ENCODE data around the gene WDR5B. TPM values are rescaled to one million over a fixed set of nuclear protein-coding genes. Genes with fewer than 3 reads are reported as not detected.

Gene WDR5B
- 3.2 and 4.9 TPM in 2 replicates for total RNA-seq

DNA sequence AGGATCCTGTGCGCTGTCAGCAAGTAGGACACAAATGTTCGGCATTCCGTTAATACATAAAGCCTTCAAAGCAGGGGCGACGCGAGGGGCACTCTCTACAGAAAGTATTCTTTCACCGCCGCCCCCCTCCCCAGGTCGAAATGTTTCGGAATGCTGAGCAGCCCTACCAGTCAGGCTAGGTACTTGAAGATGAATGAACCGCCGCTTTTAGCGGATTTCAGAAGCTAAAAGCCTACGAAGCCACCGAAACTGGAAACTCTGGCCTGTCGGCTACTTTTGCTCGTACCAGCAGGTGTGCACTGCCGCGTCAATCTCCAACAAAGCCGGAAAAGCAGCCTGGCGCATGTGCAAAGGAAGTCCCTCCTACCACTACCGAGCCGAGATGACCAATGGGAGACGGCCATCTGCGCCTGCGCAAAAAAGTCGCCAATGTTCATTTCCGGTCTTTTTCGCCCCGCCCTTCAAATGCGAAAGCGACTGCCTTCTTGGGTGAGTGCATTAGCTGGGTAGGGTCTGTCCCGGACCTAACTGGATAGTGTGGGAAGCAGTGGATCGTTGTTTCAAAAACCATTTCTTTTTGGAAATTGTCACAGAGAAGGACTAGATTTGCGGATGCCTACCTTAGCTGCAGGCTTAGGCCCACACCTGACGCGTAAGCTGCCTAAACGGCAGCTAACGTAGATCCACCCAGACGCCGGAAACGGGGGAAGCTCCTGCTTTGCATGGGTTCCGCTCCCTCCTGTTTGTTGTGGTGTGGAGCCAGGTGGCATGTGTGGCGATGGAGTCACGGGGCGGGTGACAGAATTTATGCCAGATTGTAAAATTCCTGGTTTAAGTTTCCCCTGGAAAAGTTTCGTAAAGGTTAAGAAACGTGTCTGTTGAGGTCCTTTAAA, at the start of gene WDR5B:
WDR5B (minus strand) TSS at position 301 of the 893 bp plus-strand sequence. CDS start 534 bp downstream, outside the sequence.

DNA sequence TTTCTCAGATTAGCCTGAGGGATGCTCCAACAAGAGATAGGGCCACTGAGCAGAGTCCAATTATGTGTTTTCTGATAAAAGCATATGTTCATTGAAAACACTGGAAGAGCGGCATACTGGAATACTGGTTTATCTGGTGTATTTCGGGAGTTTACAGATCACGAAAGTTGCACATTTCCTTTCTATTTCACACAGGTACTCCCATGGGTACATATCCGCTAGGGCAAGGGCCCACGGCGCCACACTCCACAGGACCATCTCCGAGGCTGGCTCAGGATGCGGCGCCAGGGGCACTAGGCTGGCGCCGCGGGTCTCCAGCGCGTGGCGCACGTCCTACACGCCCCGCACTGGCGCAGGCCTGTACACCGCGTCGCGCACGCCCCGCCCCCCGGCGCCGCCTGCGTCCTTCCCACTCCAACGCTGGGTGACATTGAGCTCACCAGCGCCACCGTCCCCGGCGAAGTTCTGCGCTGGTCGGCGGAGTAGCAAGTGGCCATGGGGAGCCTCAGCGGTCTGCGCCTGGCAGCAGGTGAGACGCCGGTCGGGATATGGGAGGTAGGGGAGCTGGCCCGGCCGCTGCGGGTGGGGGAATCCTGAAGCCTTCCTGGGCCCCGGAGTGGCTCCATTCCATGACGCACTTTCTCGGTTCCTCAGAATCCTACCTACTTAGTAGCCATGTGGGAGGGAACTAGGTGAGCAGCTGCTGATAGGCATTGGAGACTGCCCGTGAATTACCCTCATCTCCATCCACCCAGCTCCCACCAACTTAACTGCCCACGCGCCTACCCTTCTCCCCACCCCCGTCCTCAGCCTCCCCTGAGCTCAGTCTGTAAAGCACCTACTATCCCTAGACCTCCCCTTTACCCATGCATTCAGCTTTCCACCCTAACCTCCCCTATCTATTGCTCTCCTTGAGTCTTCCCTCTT, 31.8 kb downstream of the WDR5B start, which contains the start of gene FAM162A:
FAM162A (plus strand) TSS at position 412 of the 927 bp plus-strand sequence; CDS start at position 496, 84 bp downstream.

DNA sequence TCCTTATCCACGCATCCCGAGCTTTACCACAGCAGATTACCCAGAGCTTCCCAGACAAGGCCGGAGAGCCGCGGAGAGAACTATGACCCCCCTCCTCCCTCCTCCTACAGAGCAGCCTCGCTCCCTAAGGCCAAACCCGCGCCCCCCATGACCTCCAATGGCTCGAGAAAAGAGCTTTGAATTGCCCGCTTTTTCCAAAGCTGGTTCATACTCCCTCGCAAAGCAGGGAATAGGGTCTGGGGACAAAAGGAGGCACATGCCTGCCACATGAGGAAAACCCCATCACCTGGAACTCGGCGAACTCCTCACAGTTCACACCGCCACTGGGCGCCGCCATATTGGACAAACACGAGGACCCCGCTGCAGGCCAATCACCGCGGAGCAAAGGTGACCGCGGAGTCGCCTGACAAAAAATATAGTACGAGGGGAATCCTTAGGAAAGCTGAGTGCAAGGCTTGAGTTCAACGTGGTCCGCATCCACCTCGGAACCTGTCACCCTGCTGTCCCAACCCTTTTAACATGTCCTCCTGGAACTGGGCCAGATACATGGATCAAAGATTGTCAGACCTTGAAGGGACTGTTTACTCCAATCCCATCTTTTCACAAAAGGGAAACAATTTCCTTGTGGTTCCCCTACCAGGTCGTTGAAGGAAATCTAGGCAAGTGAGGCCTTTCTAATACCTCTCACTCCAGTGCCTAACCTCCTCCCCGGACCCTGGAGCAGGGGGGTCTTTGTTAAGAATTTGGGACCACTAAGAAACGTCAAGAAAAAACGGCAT, 32.8 kb downstream of the WDR5B start, which contains the start of gene MIX23:
MIX23 (minus strand) TSS at position 344 of the 779 bp plus-strand sequence; CDS start at position 337, 7 bp downstream.

Other genes with a start within 250 kb of the WDR5B start
- gene CASR, start 232.4 kb downstream of the WDR5B start, total RNA-seq, result not detected in 2 replicates
- not detected in 2 replicates for gene CSTA, start 90.8 kb downstream of the WDR5B start, total RNA-seq
- 45.1 and 72.3 TPM in 2 replicates for gene MIX23, start 32.8 kb downstream of the WDR5B start, total RNA-seq
- gene FAM162A, start 31.9 kb downstream of the WDR5B start, total RNA-seq, result 8.4 and 21.4 TPM in 2 replicates
- 32.5 and 36.8 TPM in 2 replicates for gene KPNA1, start 98.9 kb upstream of the WDR5B start, total RNA-seq
- 12.7 and 115 TPM in 2 replicates for gene PARP9, start 148.2 kb upstream of the WDR5B start, total RNA-seq
- gene DTX3L, start 148.3 kb upstream of the WDR5B start, total RNA-seq, result 9.4 and 59.1 TPM in 2 replicates
- gene PARP15, start 161.6 kb upstream of the WDR5B start, total RNA-seq, result 0.32 TPM in 1 of 2 replicates, not detected in the other

Measured in epithelial cell of umbilical artery (primary cell).